Hepatocyte (in vitro differentiated cells): ENCODE results near the gene PARK7.

Source experiments
- CTCF ChIP-seq: fragments of 200-600 bp; sonication (generic); IDR thresholded peaks from 2 replicates; pipeline ENCODE4 v1.5.1; 2016; ENCODE audit warnings: antibody characterized with exemption, mild to moderate bottlenecking; ENCODE audit not compliant: poor library complexity
- EZH2phosphoT487 ChIP-seq: fragments of 200-600 bp; sonication (generic); IDR thresholded peaks from one replicate; pipeline ENCODE4 v1.6.1; 2018; ENCODE audit warnings: antibody characterized with exemption, mild to moderate bottlenecking, low read depth, moderate library complexity; ENCODE audit not compliant: unreplicated experiment, severe bottlenecking

GRCh38 chr1:8003438-8004112 lies 42.1 kb downstream of the PARK7 start:
- TF ChIP-seq CTCF (no peak), EZH2phosphoT487 (no peak)
